Breast epithelium (tissue), 4 donors: Measurements from ENCODE around the gene TCHP. TPM values are rescaled to one million over a fixed set of nuclear protein-coding genes. Genes with fewer than 3 reads are reported as not detected.
A peak's percentile ranks its signal among the peaks of the same experiment; 100 is the strongest.

ENCODE experiments used
- DNase-seq, 2 donors: peaks; one replicate each; pipeline ENCODE4 v3.0.0-alpha.2; 2019; ENCODE audit warnings: low spot score in 2 of 2
- H3K27ac ChIP-seq, 2 donors: fragments of 200-600 bp; sonication (generic) in 1 of 2; one replicate each; pipeline ENCODE4 v1.5.1; 2016 to 2019; ENCODE audit warnings: mild to moderate bottlenecking in 1 of 2
- H3K27me3 ChIP-seq, 2 donors: fragments of 200-600 bp; sonication (generic) in 1 of 2; one replicate each; pipeline versions ENCODE4 v1.5.1 to v1.6.0; 2017 to 2019; ENCODE audit warnings: control low read depth in 1 of 2, mild to moderate bottlenecking in 1 of 2
- H3K36me3 ChIP-seq: fragments of 200-600 bp; one replicate; pipeline ENCODE4 v1.5.1; 2019
- H3K4me1 ChIP-seq, 2 donors: fragments of 200-600 bp; sonication (generic); one replicate each; pipeline ENCODE4 v1.5.1; 2016 to 2019; ENCODE audit warnings: control low read depth in 1 of 2
- H3K4me3 ChIP-seq, 3 donors: fragments of 200-600 bp; sonication (generic); 1 replicate in 2 of 3; 2 replicates in 1 of 3; pipeline ENCODE4 v1.5.1; 2016 to 2019; ENCODE audit warnings: mild to moderate bottlenecking in 3 of 3, moderate library complexity in 2 of 3
- H3K9me3 ChIP-seq, 2 donors: fragments of 200-600 bp; sonication (generic) in 1 of 2; one replicate each; pipeline ENCODE4 v1.5.1; 2016 to 2019; ENCODE audit warnings: control low read depth in 1 of 2
- POLR2A ChIP-seq: fragments of 450-650 bp; IDR thresholded peaks from one replicate; pipeline ENCODE4 v1.6.1; 2016; ENCODE audit warnings: antibody characterized with exemption, mild to moderate bottlenecking, moderate library complexity
- POLR2AphosphoS5 ChIP-seq, 3 donors: sonication (generic); formaldehyde crosslinking; IDR thresholded peaks; one replicate each; pipeline ENCODE4 v1.6.1; 2017; ENCODE audit warnings: antibody characterized with exemption in 3 of 3
- intact Hi-C: fragments of 100-400 bp; cut with DNase I; formaldehyde crosslinking; loops from one replicate; pipeline ENCODE4 v1.15.1; 2023; ENCODE audit warnings: low total_unique reads
- total RNA-seq, 3 donors: library from RNA; depleted of rRNA; stranded (reverse); fragments of >200 nt; gene quantifications; one replicate each; pipeline ENCODE4 v1.1.0, GENCODE V29; 2016
- TF ChIP-seq, protein P1 (sequence below), 3 donors: fragments of 450-650 bp; IDR thresholded peaks; one replicate each; pipeline ENCODE4 v1.5.1; 2016 to 2017; ENCODE audit warnings: antibody characterized with exemption in 3 of 3, mild to moderate bottlenecking in 3 of 3, moderate library complexity in 3 of 3

TCHP gene
- total RNA-seq, 3 donors from 2014 or later = 10.2 to 20.0 (median 18.6) TPM

DNA sequence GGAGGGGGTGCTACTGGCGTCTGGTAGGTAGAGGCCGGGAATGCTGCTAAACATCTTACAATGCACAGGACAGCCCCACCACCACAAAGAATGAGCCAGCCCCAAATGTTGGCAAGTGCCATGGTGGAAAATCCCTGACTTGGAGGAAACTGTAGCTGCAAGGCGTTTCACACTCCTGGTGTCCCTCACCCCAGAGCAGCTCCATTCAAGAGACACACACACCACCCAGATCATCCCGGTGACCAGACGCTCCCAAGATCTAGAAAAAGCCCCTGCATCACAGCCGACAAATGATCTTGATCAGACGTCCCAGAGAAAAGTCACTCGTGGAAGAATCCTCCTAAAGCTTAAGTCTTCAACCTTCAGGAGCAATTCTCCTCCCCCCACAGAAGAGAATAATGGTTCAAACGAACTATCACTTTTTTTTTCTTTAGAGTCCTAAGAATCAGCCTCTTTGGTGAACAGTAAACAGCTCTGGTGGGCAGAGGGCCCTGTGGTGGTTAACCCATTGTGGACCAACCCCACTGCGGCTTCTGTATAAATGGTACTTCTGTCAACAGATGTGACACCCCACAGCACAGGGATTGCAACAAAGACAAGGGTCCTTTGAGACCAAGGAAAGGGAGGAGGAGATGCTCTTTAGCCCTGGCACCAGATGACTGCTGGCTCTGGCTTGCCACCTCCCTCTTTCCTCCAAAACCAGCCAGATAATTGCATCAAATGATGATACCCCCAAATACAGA, 22.4 kb upstream of the TCHP start:
- Histone ChIP-seq H3K9me3 (no peaks in the 10 kb centered on the region), H3K27me3 (no peaks in the 10 kb centered on the region), H3K4me1 (peaks cover 6 to 14% of the 10 kb centered on the region in 2 donors), H3K27ac (no peak overlapping the region), H3K4me3 (peak overlapping the region in 1 of 3 donors; percentile 2), H3K36me3 (no peaks in the 10 kb centered on the region)
- TF ChIP-seq POLR2A (no peak), POLR2AphosphoS5 (IDR thresholded peaks at IDR 0.05) (no peak)
- TF ChIP-seq, protein P1, sequence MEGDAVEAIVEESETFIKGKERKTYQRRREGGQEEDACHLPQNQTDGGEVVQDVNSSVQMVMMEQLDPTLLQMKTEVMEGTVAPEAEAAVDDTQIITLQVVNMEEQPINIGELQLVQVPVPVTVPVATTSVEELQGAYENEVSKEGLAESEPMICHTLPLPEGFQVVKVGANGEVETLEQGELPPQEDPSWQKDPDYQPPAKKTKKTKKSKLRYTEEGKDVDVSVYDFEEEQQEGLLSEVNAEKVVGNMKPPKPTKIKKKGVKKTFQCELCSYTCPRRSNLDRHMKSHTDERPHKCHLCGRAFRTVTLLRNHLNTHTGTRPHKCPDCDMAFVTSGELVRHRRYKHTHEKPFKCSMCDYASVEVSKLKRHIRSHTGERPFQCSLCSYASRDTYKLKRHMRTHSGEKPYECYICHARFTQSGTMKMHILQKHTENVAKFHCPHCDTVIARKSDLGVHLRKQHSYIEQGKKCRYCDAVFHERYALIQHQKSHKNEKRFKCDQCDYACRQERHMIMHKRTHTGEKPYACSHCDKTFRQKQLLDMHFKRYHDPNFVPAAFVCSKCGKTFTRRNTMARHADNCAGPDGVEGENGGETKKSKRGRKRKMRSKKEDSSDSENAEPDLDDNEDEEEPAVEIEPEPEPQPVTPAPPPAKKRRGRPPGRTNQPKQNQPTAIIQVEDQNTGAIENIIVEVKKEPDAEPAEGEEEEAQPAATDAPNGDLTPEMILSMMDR (IDR thresholded peaks at IDR 0.05) = no peak
- intact Hi-C loops = no loop called here
- DNase-seq = no peak

DNA sequence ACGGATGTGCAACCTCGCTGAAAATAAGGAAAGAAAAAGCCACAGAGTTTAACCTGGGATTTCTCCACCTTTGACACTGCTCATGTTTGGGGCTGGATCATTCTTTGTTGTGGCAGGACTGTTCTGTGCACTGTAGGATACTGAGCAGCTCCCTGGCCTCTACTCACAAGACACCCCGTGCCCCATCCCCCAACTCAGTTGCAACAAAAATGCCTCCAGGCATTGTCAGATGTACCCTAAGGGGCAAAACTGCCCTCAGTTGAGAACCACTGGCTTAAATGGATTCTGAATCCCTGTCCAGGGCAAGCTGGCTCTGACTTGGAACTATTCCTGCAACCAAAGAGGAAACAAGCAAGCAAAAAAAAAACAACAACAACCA, 21.8 kb upstream of the TCHP start:
- no peaks in the 10 kb centered on the region for H3K9me3 ChIP-seq
- no peaks in the 10 kb centered on the region for H3K36me3 ChIP-seq
- no peak for DNase-seq
- TF ChIP-seq, protein P1 (IDR thresholded peaks at IDR 0.05) = no peak
- TF ChIP-seq POLR2AphosphoS5 (IDR thresholded peaks at IDR 0.05) (no peak), POLR2A (no peak)
- intact Hi-C loops = no loop called here
- no peak overlapping the region for H3K27ac ChIP-seq
- H3K4me1 ChIP-seq = peaks cover 6 to 14% of the 10 kb centered on the region in 2 donors
- H3K4me3 ChIP-seq = peak overlapping the region in 1 of 3 donors; percentile 2
- H3K27me3 ChIP-seq = no peaks in the 10 kb centered on the region

- peak overlapping the region; percentile 73 to 81 (median 81) for H3K4me3 ChIP-seq
- TF ChIP-seq POLR2A (no peak), POLR2AphosphoS5 (IDR thresholded peaks at IDR 0.05) (no peak)
- TF ChIP-seq, protein P1 (IDR thresholded peaks at IDR 0.05) = no peak
- peaks cover 6 to 14% of the 10 kb centered on the region in 2 donors for H3K4me1 ChIP-seq
- no peaks in the 10 kb centered on the region for H3K27me3 ChIP-seq
- no peaks in the 10 kb centered on the region for H3K36me3 ChIP-seq
- H3K9me3 ChIP-seq = no peaks in the 10 kb centered on the region
- no peak for DNase-seq
- intact Hi-C loops = no loop called here
- peak overlapping the region in 1 of 2 donors; percentile 89 for H3K27ac ChIP-seq
These were observed 21.3 kb upstream of the TCHP start for GRCh38 chr12:109878749-109879148.

GRCh38 chr12:109879351-109880042, 20.6 kb upstream of the TCHP start:
- H3K9me3 ChIP-seq = no peaks in the 10 kb centered on the region
- DNase-seq = no peak
- no peaks in the 10 kb centered on the region for H3K36me3 ChIP-seq
- intact Hi-C loops = no loop called here
- TF ChIP-seq, protein P1 (IDR thresholded peaks at IDR 0.05) = no peak
- no peak for TF ChIP-seq POLR2AphosphoS5 (IDR thresholded peaks at IDR 0.05)
- TF ChIP-seq POLR2A = no peak
- H3K4me1 ChIP-seq = peaks cover 6 to 14% of the 10 kb centered on the region in 2 donors
- H3K27me3 ChIP-seq = no peaks in the 10 kb centered on the region
- peak overlapping the region; percentile 73 to 81 (median 81) for H3K4me3 ChIP-seq
- peak overlapping the region; percentile 89 to 92 for H3K27ac ChIP-seq
